ENCODE measurements around the gene TMEM132C.

- TF ChIP-seq YY1 (IDR thresholded peaks at IDR 0.05; ENCODE audit: low read depth) (no peak), TCF12 (IDR thresholded peaks at IDR 0.05; ENCODE audit: low read depth) (no peak), CEBPB (IDR thresholded peaks at IDR 0.05) (no peak), REST (IDR thresholded peaks at IDR 0.05; ENCODE audit: low read depth) (no peak), MAX (IDR thresholded peaks at IDR 0.05) (no peak), USF1 (IDR thresholded peaks at IDR 0.05) (no peak), ZBTB7A (IDR thresholded peaks at IDR 0.05; ENCODE audit: low read depth) (no peak), FOXM1 (IDR thresholded peaks at IDR 0.05; ENCODE audit: borderline replicate concordance, low read depth) (no peak), EGR1 (IDR thresholded peaks at IDR 0.05) (no peak), CREB1 (IDR thresholded peaks at IDR 0.05; ENCODE audit: low read depth) (no peak), TAF1 (IDR thresholded peaks at IDR 0.05; ENCODE audit: low read depth) (no peak), EP300 (IDR thresholded peaks at IDR 0.05; ENCODE audit: borderline replicate concordance) (no peak)
Observed at GRCh38 chr12:128578045-128578444, 311.1 kb downstream of the TMEM132C start.

Measured in Ishikawa (cell line).